ENCODE results near the gene IL17C. TPM values are rescaled to one million over a fixed set of nuclear protein-coding genes. Genes with fewer than 3 reads are reported as not detected.
"Not testable (repeated sequence)": the region's sequence is repeated elsewhere in the genome, so short reads cannot be mapped to it uniquely, and the experiment has no call there.

IL17C gene
- total RNA-seq, 1 experiment from 2014 or later, result not detected

DNA sequence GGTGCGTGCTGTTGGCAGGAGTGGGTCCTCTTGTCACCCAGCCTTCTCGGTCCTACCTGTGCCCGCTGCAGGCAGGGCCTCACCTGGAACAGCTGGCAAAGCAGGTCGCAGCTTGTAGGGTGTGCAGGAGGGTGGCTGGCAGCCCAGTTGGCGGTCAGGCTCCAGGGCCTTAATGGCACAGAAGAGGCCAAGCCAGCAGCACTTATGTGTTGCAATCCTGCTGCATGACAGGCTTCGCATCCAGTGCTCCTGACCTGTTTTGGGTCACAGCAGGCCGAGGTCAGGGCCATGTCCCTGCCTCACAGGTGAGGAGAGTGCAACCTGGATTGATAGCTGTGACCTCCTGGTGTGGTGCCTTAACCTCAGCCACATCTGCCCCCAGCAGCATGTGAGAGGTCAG lies 36.3 kb upstream of the IL17C start:
- Histone ChIP-seq H3K9me2 (replicated peaks; ENCODE audit: insufficient read depth, low read length) (no peaks in the 10 kb centered on the region), H3K27me3 (ENCODE audit: low read length) (no peaks in the 10 kb centered on the region), H2AFZ (ENCODE audit: low read length) (no peak overlapping the region), H3K79me2 (ENCODE audit: low read length) (no peaks in the 10 kb centered on the region; the same call in 1 of the 2 replicates), H3K9me3 (ENCODE audit: low read length) (no peaks in the 10 kb centered on the region), H3K4me2 (ENCODE audit: low read depth, low read length, poor library complexity, severe bottlenecking) (no peak overlapping the region), H3K4me1 (ENCODE audit: low read length) (no peaks in the 10 kb centered on the region), H3K36me3 (ENCODE audit: insufficient read depth, low read length) (peaks cover 14% of the 10 kb centered on the region), H4K20me1 (ENCODE audit: insufficient read depth, low read depth, low read length) (0 out of 2 replicates have a peak, but pooled peaks cover 4% of the 10 kb centered on the region), H3K9ac (ENCODE audit: low read length) (no peak overlapping the region), H3K27ac (ENCODE audit: low read length) (no peak overlapping the region), H3K4me3 (ENCODE audit: low read length) (no peak overlapping the region)
- no peak for DNase-seq

DNA sequence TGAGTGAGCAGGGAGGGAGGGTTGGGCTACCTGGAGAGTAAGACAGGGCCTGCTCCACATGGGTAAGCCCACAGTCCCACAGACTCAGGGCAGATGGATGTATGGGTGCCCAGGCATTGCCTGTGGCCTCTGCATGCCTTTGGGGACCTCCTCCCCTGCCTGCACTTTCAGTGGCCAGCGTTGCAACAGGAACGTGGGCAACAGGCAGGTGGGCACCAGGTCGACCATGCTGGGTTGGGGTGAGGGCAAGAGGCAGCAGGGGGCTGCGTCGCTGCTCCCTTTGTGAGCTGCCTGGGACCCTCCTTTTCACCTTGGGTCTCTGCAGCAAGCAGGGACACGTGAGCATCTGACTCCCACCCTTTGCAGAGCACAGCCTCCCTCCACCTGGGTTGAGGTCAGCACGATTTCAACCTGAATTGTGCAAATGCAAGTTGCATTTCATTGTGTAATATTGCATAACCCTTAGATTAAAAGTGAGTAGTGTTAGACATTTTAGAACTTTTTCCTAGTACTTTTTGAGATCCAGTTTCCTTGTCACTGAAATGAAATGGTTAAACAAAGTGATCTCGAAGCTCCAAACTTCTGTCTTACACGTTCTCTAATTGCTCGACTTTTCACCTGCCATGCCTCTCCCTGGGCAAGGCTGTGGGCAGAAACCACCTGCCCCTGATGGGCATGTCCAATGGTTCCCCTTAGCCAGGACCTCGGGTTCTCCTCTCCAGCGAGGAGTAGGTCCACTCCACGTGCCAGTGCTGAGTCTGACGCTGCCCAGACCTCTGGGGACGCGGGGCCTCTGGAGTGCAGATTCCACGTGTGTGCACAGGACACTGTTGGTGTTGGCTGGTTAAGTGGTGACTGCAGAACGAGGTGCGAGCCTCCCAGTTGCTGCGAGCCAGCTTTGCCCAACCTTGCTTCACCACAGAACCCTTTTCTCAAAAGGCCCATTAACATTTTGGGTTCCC lies 32.9 kb upstream of the IL17C start:
- Histone ChIP-seq H3K9me2 (replicated peaks; ENCODE audit: insufficient read depth, low read length) (no peaks in the 10 kb centered on the region), H3K9me3 (ENCODE audit: low read length) (no peaks in the 10 kb centered on the region), H3K36me3 (ENCODE audit: insufficient read depth, low read length) (peaks cover 16% of the 10 kb centered on the region; the same call in 1 of the 2 replicates), H3K4me3 (ENCODE audit: low read length) (no peak overlapping the region), H3K9ac (ENCODE audit: low read length) (no peak overlapping the region), H3K4me2 (ENCODE audit: low read depth, low read length, poor library complexity, severe bottlenecking) (no peak overlapping the region), H2AFZ (ENCODE audit: low read length) (no peak overlapping the region), H4K20me1 (ENCODE audit: insufficient read depth, low read depth, low read length) (0 out of 2 replicates have a peak, but pooled peaks cover 4% of the 10 kb centered on the region), H3K79me2 (ENCODE audit: low read length) (no peaks in the 10 kb centered on the region), H3K4me1 (ENCODE audit: low read length) (no peaks in the 10 kb centered on the region), H3K27me3 (ENCODE audit: low read length) (no peaks in the 10 kb centered on the region), H3K27ac (ENCODE audit: low read length) (no peak overlapping the region)
- no peak for DNase-seq

DNA sequence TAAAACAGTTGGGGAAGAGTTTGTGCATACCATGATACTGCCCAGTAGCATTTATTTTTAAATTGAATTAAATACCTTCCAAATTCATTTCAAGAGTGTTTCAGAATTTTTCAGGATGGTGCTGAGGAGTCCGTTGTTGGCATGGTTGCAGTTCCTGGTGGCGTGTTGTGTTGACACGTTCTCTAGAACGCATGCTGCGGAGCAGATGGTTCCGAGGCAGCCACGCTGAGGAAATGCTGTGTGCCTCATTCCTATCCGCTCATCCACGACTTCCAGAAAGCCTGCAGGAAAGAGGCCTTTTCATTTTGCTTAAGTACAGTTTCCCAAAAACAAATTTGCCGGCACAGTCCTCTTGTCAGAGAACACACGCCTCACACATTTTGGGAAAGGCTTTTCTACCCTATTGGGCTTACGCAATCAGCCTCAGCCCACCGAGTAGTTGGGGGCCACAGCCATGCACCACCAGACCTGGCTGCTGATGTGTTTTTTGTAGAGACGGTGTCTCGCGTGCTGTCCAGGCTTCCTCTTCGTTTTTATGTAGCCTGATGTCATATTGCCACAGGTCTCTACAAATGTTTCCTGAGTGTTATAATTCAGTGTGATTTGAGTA lies 32.1 kb upstream of the IL17C start:
- no peak overlapping the region for H2AFZ ChIP-seq (ENCODE audit: low read length)
- no peaks in the 10 kb centered on the region for H3K79me2 ChIP-seq (ENCODE audit: low read length)
- H3K4me1 ChIP-seq (ENCODE audit: low read length), result no peaks in the 10 kb centered on the region
- no peak overlapping the region for H3K4me2 ChIP-seq (ENCODE audit: low read depth, low read length, poor library complexity, severe bottlenecking)
- no peak for DNase-seq
- H4K20me1 ChIP-seq (ENCODE audit: insufficient read depth, low read depth, low read length), result 0 out of 2 replicates have a peak, but pooled peaks cover 4% of the 10 kb centered on the region
- H3K27ac ChIP-seq (ENCODE audit: low read length), result no peak overlapping the region
- no peaks in the 10 kb centered on the region for H3K9me2 ChIP-seq (replicated peaks; ENCODE audit: insufficient read depth, low read length)
- no peaks in the 10 kb centered on the region for H3K27me3 ChIP-seq (ENCODE audit: low read length)
- H3K4me3 ChIP-seq (ENCODE audit: low read length), result no peak overlapping the region
- no peak overlapping the region for H3K9ac ChIP-seq (ENCODE audit: low read length)
- H3K9me3 ChIP-seq (ENCODE audit: low read length), result no peaks in the 10 kb centered on the region
- H3K36me3 ChIP-seq (ENCODE audit: insufficient read depth, low read length), result peaks cover 13% of the 10 kb centered on the region; the same call in 1 of the 2 replicates

- Histone ChIP-seq H3K4me1 (ENCODE audit: low read length) (no peaks in the 10 kb centered on the region), H3K79me2 (ENCODE audit: low read length) (peaks cover 4% of the 10 kb centered on the region; the same call in 1 of the 2 replicates), H3K9me2 (replicated peaks; ENCODE audit: insufficient read depth, low read length) (no peaks in the 10 kb centered on the region), H3K9me3 (ENCODE audit: low read length) (no peaks in the 10 kb centered on the region), H3K27me3 (ENCODE audit: low read length) (no peaks in the 10 kb centered on the region), H3K4me2 (ENCODE audit: low read depth, low read length, poor library complexity, severe bottlenecking) (no peak overlapping the region), H3K27ac (ENCODE audit: low read length) (no peak overlapping the region), H3K9ac (ENCODE audit: low read length) (no peak overlapping the region), H4K20me1 (ENCODE audit: insufficient read depth, low read depth, low read length) (no peaks in the 10 kb centered on the region), H2AFZ (ENCODE audit: low read length) (no peak overlapping the region), H3K36me3 (ENCODE audit: insufficient read depth, low read length) (peaks cover 6% of the 10 kb centered on the region; the same call in 1 of the 2 replicates), H3K4me3 (ENCODE audit: low read length) (no peak overlapping the region)
- no peak for DNase-seq
These were observed 30.3 kb upstream of the IL17C start for GRCh38 chr16:88608076-88608475.

DNA sequence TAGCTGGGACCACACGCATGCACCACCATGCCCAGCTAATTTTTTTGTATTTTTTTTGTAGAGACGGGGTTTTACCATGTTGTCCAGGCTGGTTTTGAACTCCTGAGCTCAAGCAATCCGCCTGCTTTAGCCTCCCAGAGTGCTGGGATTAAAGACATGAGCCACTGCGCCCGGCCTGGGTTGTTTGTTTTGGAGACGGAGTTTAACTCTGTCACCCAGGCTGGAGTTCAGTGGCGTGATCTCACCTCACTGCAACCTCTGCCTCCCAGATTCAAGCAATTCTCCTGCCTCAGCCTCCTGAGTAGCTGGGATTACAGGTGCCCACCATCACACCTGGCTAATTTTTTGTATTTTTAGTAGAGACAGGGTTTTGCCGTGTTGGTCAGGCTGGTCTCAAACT lies 28.9 kb upstream of the IL17C start:
- H3K9me2 ChIP-seq (replicated peaks; ENCODE audit: insufficient read depth, low read length); H3K36me3 ChIP-seq (ENCODE audit: insufficient read depth, low read length); H3K9ac ChIP-seq (ENCODE audit: low read length); H3K4me3 ChIP-seq (ENCODE audit: low read length); H3K4me2 ChIP-seq (ENCODE audit: low read depth, low read length, poor library complexity, severe bottlenecking); H2AFZ ChIP-seq (ENCODE audit: low read length); H3K4me1 ChIP-seq (ENCODE audit: low read length); H3K27me3 ChIP-seq (ENCODE audit: low read length); H3K27ac ChIP-seq (ENCODE audit: low read length); H3K9me3 ChIP-seq (ENCODE audit: low read length); H4K20me1 ChIP-seq (ENCODE audit: insufficient read depth, low read depth, low read length); DNase-seq: not testable (repeated sequence)
- peaks cover 11% of the 10 kb centered on the region for H3K79me2 ChIP-seq (ENCODE audit: low read length)

DNA sequence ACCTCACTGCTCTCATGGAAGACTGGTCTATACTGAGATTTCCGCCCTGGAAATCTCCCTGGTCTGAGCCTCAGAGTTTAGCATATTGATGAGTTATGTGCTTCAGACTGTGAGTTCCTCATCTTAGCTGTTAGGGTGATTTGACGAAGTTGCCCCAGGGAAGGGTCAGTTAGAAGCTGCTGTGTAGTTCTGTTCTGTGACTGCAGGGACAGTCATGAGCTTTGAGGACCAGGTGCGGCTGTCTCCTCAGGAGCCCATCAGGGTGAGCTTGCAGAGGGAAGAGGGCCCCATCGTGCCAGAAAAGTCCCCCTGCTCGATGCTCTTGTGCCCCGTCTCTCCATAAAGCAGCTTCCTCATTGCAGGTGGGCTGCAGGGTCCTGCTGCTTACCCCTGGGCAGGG lies 28.3 kb upstream of the IL17C start:
- no peaks in the 10 kb centered on the region for H3K9me3 ChIP-seq (ENCODE audit: low read length)
- peaks cover 13% of the 10 kb centered on the region for H3K79me2 ChIP-seq (ENCODE audit: low read length)
- H3K9ac ChIP-seq (ENCODE audit: low read length), result no peak overlapping the region
- peaks cover 6% of the 10 kb centered on the region; the same call in 1 of the 2 replicates for H3K36me3 ChIP-seq (ENCODE audit: insufficient read depth, low read length)
- H4K20me1 ChIP-seq (ENCODE audit: insufficient read depth, low read depth, low read length), result no peaks in the 10 kb centered on the region
- H3K4me2 ChIP-seq (ENCODE audit: low read depth, low read length, poor library complexity, severe bottlenecking), result no peak overlapping the region
- no peaks in the 10 kb centered on the region for H3K27me3 ChIP-seq (ENCODE audit: low read length)
- no peak overlapping the region for H3K27ac ChIP-seq (ENCODE audit: low read length)
- H3K4me3 ChIP-seq (ENCODE audit: low read length), result no peak overlapping the region
- no peaks in the 10 kb centered on the region for H3K9me2 ChIP-seq (replicated peaks; ENCODE audit: insufficient read depth, low read length)
- peak; percentile 51 for DNase-seq
- no peak overlapping the region for H2AFZ ChIP-seq (ENCODE audit: low read length)
- no peaks in the 10 kb centered on the region for H3K4me1 ChIP-seq (ENCODE audit: low read length)

GRCh38 chr16:88610909-88611812 lies 27.2 kb upstream of the IL17C start:
- H4K20me1 ChIP-seq (ENCODE audit: insufficient read depth, low read depth, low read length), result no peaks in the 10 kb centered on the region
- no peaks in the 10 kb centered on the region for H3K4me1 ChIP-seq (ENCODE audit: low read length)
- no peak overlapping the region for H3K4me2 ChIP-seq (ENCODE audit: low read depth, low read length, poor library complexity, severe bottlenecking)
- H3K9me3 ChIP-seq (ENCODE audit: low read length), result no peaks in the 10 kb centered on the region
- H2AFZ ChIP-seq (ENCODE audit: low read length), result no peak overlapping the region
- no peak overlapping the region for H3K9ac ChIP-seq (ENCODE audit: low read length)
- H3K4me3 ChIP-seq (ENCODE audit: low read length), result no peak overlapping the region
- no peak for DNase-seq
- peaks cover 13% of the 10 kb centered on the region for H3K79me2 ChIP-seq (ENCODE audit: low read length)
- H3K36me3 ChIP-seq (ENCODE audit: insufficient read depth, low read length), result peaks cover 3% of the 10 kb centered on the region; the same call in 1 of the 2 replicates
- no peak overlapping the region for H3K27ac ChIP-seq (ENCODE audit: low read length)
- H3K9me2 ChIP-seq (replicated peaks; ENCODE audit: insufficient read depth, low read length), result no peaks in the 10 kb centered on the region
- H3K27me3 ChIP-seq (ENCODE audit: low read length), result no peaks in the 10 kb centered on the region
